ENCODE results near the gene TATDN2.

TATDN2 gene

GRCh38 chr3:10233988-10234387 is 14.3 kb upstream of the TATDN2 start:
- Histone ChIP-seq H3K4me1 (ENCODE audit: control insufficient read depth in 1 of 2, insufficient read depth in 2 of 2, low read length in 2 of 2) (no peaks in the 10 kb centered on the region), H3K4ac (ENCODE audit: low read depth, low read length) (no peak overlapping the region), H3K9ac (ENCODE audit: low read length) (no peak overlapping the region), H3K36me3 (ENCODE audit: control insufficient read depth in 1 of 2, insufficient read depth in 2 of 2, low read length in 2 of 2) (peaks cover 0 to 2% of the 10 kb centered on the region in 2 experiments), H2AFZ (ENCODE audit: insufficient read depth, low read length, poor library complexity) (no peak overlapping the region), H2BK120ac (ENCODE audit: insufficient read depth, low read length, poor library complexity) (no peak overlapping the region), H3K79me2 (ENCODE audit: control insufficient read depth, insufficient read depth, low read length, poor library complexity) (no peaks in the 10 kb centered on the region), H2AK5ac (ENCODE audit: low read length) (no peak overlapping the region), H2BK5ac (ENCODE audit: low read depth, low read length, poor library complexity) (no peak overlapping the region), H4K12ac (ENCODE audit: low read depth, low read length) (no peak overlapping the region), H3K23ac (ENCODE audit: low read length) (no peak overlapping the region), H3K9me3 (ENCODE audit: insufficient read depth, low read depth, low read length) (peaks cover 3% of the 10 kb centered on the region), H3K27me3 (ENCODE audit: insufficient read depth, low read length) (no peaks in the 10 kb centered on the region), H3K27ac (ENCODE audit: low read depth, low read length) (no peak overlapping the region), H3K4me3 (ENCODE audit: low read depth, low read length) (no peak overlapping the region), H3K79me1 (ENCODE audit: low read length) (no peaks in the 10 kb centered on the region), H3K18ac (ENCODE audit: low read length) (no peak overlapping the region), H4K8ac (ENCODE audit: low read depth, low read length) (no peak overlapping the region), H3K14ac (ENCODE audit: low read length) (no peak overlapping the region), H4K91ac (ENCODE audit: low read depth, low read length) (no peak overlapping the region), H2BK12ac (ENCODE audit: low read length) (no peak overlapping the region), H3K4me2 (ENCODE audit: low read length) (no peak overlapping the region)
- WGBS (ENCODE audit: extremely low coverage, insufficient coverage, insufficient read length), result no CpG with 5 or more reads among the region's 13 CpGs
- DNase-seq, result no peak

- Histone ChIP-seq H3K4me3 (ENCODE audit: low read depth, low read length) (no peak overlapping the region), H3K79me1 (ENCODE audit: low read length) (no peaks in the 10 kb centered on the region)
These were observed 13.6 kb upstream of the TATDN2 start for GRCh38 chr3:10234526-10235230.

GRCh38 chr3:10235551-10235950 is 12.7 kb upstream of the TATDN2 start:
- no peak overlapping the region for H2AFZ ChIP-seq (ENCODE audit: insufficient read depth, low read length, poor library complexity)
- no peak overlapping the region for H2BK120ac ChIP-seq (ENCODE audit: insufficient read depth, low read length, poor library complexity)
- H3K79me2 ChIP-seq (ENCODE audit: control insufficient read depth, insufficient read depth, low read length, poor library complexity), result no peaks in the 10 kb centered on the region
- H3K4me1 ChIP-seq (ENCODE audit: control insufficient read depth in 1 of 2, insufficient read depth in 2 of 2, low read length in 2 of 2), result no peaks in the 10 kb centered on the region
- H3K9me3 ChIP-seq (ENCODE audit: insufficient read depth, low read depth, low read length), result peaks cover 3% of the 10 kb centered on the region
- H3K9ac ChIP-seq (ENCODE audit: low read length), result no peak overlapping the region
- no peak for DNase-seq
- no peak overlapping the region for H3K4me3 ChIP-seq (ENCODE audit: low read depth, low read length)
- H2AK5ac ChIP-seq (ENCODE audit: low read length), result no peak overlapping the region
- no peak overlapping the region for H3K27ac ChIP-seq (ENCODE audit: low read depth, low read length)
- WGBS (ENCODE audit: extremely low coverage, insufficient coverage, insufficient read length), result no CpG with 5 or more reads among the region's 6 CpGs
- no peak overlapping the region for H2BK12ac ChIP-seq (ENCODE audit: low read length)
- H4K91ac ChIP-seq (ENCODE audit: low read depth, low read length), result no peak overlapping the region
- no peak overlapping the region for H3K4me2 ChIP-seq (ENCODE audit: low read length)
- H3K79me1 ChIP-seq (ENCODE audit: low read length), result no peaks in the 10 kb centered on the region
- H3K23ac ChIP-seq (ENCODE audit: low read length), result no peak overlapping the region
- H2BK5ac ChIP-seq (ENCODE audit: low read depth, low read length, poor library complexity), result no peak overlapping the region
- no peaks in the 10 kb centered on the region for H3K27me3 ChIP-seq (ENCODE audit: insufficient read depth, low read length)
- H3K18ac ChIP-seq (ENCODE audit: low read length), result no peak overlapping the region
- H4K12ac ChIP-seq (ENCODE audit: low read depth, low read length), result no peak overlapping the region
- H3K4ac ChIP-seq (ENCODE audit: low read depth, low read length), result no peak overlapping the region
- H3K14ac ChIP-seq (ENCODE audit: low read length), result no peak overlapping the region
- peaks cover 0 to 2% of the 10 kb centered on the region in 2 experiments for H3K36me3 ChIP-seq (ENCODE audit: control insufficient read depth in 1 of 2, insufficient read depth in 2 of 2, low read length in 2 of 2)
- H4K8ac ChIP-seq (ENCODE audit: low read depth, low read length), result no peak overlapping the region

More at GRCh38 chr3:10234526-10235230, 13.6 kb upstream of the TATDN2 start:
- no peak overlapping the region for H4K12ac ChIP-seq (ENCODE audit: low read depth, low read length)
- no peaks in the 10 kb centered on the region for H3K79me2 ChIP-seq (ENCODE audit: control insufficient read depth, insufficient read depth, low read length, poor library complexity)
- no peaks in the 10 kb centered on the region for H3K4me1 ChIP-seq (ENCODE audit: control insufficient read depth in 1 of 2, insufficient read depth in 2 of 2, low read length in 2 of 2)
- H2BK120ac ChIP-seq (ENCODE audit: insufficient read depth, low read length, poor library complexity), result no peak overlapping the region
- H3K9ac ChIP-seq (ENCODE audit: low read length), result no peak overlapping the region
- no peak overlapping the region for H3K14ac ChIP-seq (ENCODE audit: low read length)
- no peak overlapping the region for H2AK5ac ChIP-seq (ENCODE audit: low read length)
- H3K27me3 ChIP-seq (ENCODE audit: insufficient read depth, low read length), result no peaks in the 10 kb centered on the region
- H3K27ac ChIP-seq (ENCODE audit: low read depth, low read length), result no peak overlapping the region
- H4K8ac ChIP-seq (ENCODE audit: low read depth, low read length), result no peak overlapping the region
- H3K9me3 ChIP-seq (ENCODE audit: insufficient read depth, low read depth, low read length), result peaks cover 3% of the 10 kb centered on the region
- DNase-seq, result no peak
- no peak overlapping the region for H4K91ac ChIP-seq (ENCODE audit: low read depth, low read length)
- H3K4me2 ChIP-seq (ENCODE audit: low read length), result no peak overlapping the region
- no CpG with 5 or more reads among the region's 36 CpGs for WGBS (ENCODE audit: extremely low coverage, insufficient coverage, insufficient read length)
- H2BK12ac ChIP-seq (ENCODE audit: low read length), result no peak overlapping the region
- H3K36me3 ChIP-seq (ENCODE audit: control insufficient read depth in 1 of 2, insufficient read depth in 2 of 2, low read length in 2 of 2), result peaks cover 0 to 2% of the 10 kb centered on the region in 2 experiments
- no peak overlapping the region for H3K23ac ChIP-seq (ENCODE audit: low read length)
- no peak overlapping the region for H3K4ac ChIP-seq (ENCODE audit: low read depth, low read length)
- H2BK5ac ChIP-seq (ENCODE audit: low read depth, low read length, poor library complexity), result no peak overlapping the region
- no peak overlapping the region for H2AFZ ChIP-seq (ENCODE audit: insufficient read depth, low read length, poor library complexity)
- no peak overlapping the region for H3K18ac ChIP-seq (ENCODE audit: low read length)

- no peaks in the 10 kb centered on the region for H3K4me1 ChIP-seq (ENCODE audit: control insufficient read depth in 1 of 2, insufficient read depth in 2 of 2, low read length in 2 of 2)
- no peak overlapping the region for H4K12ac ChIP-seq (ENCODE audit: low read depth, low read length)
- no peak overlapping the region for H2BK12ac ChIP-seq (ENCODE audit: low read length)
- H3K9me3 ChIP-seq (ENCODE audit: insufficient read depth, low read depth, low read length), result peaks cover 3% of the 10 kb centered on the region
- no peaks in the 10 kb centered on the region for H3K79me1 ChIP-seq (ENCODE audit: low read length)
- DNase-seq, result no peak
- H3K36me3 ChIP-seq (ENCODE audit: control insufficient read depth in 1 of 2, insufficient read depth in 2 of 2, low read length in 2 of 2), result peaks cover 0 to 2% of the 10 kb centered on the region in 2 experiments
- no peak overlapping the region for H3K18ac ChIP-seq (ENCODE audit: low read length)
- no peaks in the 10 kb centered on the region for H3K27me3 ChIP-seq (ENCODE audit: insufficient read depth, low read length)
- H3K4me3 ChIP-seq (ENCODE audit: low read depth, low read length), result no peak overlapping the region
- H3K14ac ChIP-seq (ENCODE audit: low read length), result no peak overlapping the region
- H4K91ac ChIP-seq (ENCODE audit: low read depth, low read length), result no peak overlapping the region
- WGBS (ENCODE audit: extremely low coverage, insufficient coverage, insufficient read length), result no CpG with 5 or more reads among the region's 15 CpGs
- no peak overlapping the region for H3K9ac ChIP-seq (ENCODE audit: low read length)
- no peak overlapping the region for H2AFZ ChIP-seq (ENCODE audit: insufficient read depth, low read length, poor library complexity)
- H4K8ac ChIP-seq (ENCODE audit: low read depth, low read length), result no peak overlapping the region
- no peak overlapping the region for H3K23ac ChIP-seq (ENCODE audit: low read length)
- no peak overlapping the region for H3K4me2 ChIP-seq (ENCODE audit: low read length)
- H3K4ac ChIP-seq (ENCODE audit: low read depth, low read length), result no peak overlapping the region
- no peak overlapping the region for H2BK5ac ChIP-seq (ENCODE audit: low read depth, low read length, poor library complexity)
- H3K27ac ChIP-seq (ENCODE audit: low read depth, low read length), result no peak overlapping the region
- H2AK5ac ChIP-seq (ENCODE audit: low read length), result no peak overlapping the region
- H3K79me2 ChIP-seq (ENCODE audit: control insufficient read depth, insufficient read depth, low read length, poor library complexity), result no peaks in the 10 kb centered on the region
- H2BK120ac ChIP-seq (ENCODE audit: insufficient read depth, low read length, poor library complexity), result no peak overlapping the region
These were observed 9.7 kb upstream of the TATDN2 start for GRCh38 chr3:10238345-10239183.
